ENCODE data around the gene PCBP3.
"Not testable (repeated sequence)": the region's sequence is repeated elsewhere in the genome, so short reads cannot be mapped to it uniquely, and the experiment has no call there.

Gene PCBP3

GRCh38 chr21:45613881-45614280 lies 29.6 kb upstream of the PCBP3 start:
- no peak for DNase-seq

- DNase-seq, result no peak
These were observed 28.3 kb upstream of the PCBP3 start for GRCh38 chr21:45615145-45615711.

GRCh38 chr21:45617021-45617921 lies 26.3 kb upstream of the PCBP3 start:
- DNase-seq, result no peak

GRCh38 chr21:45618287-45618686 lies 25.2 kb upstream of the PCBP3 start:
- DNase-seq, result peak; percentile 21

DNA sequence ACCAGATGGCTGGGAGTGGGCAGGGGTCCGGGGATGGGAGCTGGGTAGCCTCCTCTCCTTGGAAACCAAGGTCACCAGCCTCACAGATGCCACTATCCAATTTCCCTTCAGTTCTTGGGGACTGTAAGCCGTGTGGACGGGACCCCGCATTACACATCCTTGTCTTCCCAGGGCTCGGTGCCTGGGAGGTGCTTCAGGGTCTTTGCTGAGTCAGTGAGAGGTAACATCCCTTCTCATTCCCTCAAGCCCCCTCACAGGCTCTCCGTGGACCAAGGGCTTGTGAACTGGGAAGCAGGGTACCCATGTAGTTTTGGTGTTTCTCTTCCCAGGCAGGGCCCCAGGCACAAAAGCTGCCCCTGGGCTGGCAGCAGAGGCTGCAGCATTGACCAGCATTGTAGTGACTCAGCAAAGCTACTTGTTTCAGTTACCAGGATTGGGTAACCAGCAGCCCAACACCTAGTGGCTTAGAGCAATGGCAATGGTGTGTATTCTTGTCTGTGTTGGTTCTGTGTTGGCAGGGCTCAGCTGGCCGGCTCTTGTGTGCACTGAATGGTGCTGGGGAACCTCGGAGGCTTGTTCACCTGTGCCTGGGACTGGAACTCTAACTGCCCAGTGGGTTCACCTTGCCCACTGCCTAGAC lies 24.6 kb upstream of the PCBP3 start:
- DNase-seq, result peak; percentile 14

DNA sequence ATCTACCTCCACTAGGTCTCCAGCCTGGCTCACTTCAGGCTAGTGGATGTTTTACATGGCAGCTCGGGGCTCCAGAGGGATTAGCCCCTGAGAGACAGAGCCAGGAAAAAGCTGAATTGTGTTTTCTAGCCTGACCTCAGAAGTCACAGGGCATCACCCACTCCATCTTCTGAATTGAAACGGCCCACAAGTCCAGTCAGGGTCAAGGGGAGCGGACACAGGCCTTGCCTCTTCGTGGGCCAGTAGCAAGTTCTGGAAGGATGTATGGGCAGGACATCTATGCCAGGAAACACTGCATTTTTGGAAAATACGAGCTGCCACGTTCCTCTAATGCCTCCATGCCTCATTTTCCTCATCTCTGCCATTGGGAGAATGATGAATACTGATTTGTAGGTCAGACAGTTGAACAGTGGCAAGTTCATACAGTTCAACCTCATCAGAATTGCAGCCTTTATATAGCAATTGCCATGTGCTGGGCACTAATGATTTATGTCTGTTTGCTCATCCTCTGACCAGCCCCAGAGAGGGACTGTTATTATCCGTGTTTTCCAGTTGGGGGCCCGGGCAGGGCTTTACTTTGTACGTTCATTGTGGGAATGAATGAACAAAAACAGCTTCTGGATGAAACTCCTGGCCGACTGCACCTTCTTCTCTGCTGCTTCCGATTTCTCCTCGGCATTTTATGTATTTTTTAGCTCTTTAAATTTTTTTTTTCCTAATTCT lies 23.2 kb upstream of the PCBP3 start:
- DNase-seq, result no peak

GRCh38 chr21:45621435-45622331 lies 21.8 kb upstream of the PCBP3 start:
- not testable (repeated sequence) for DNase-seq

GRCh38 chr21:45622416-45623097 lies 21.0 kb upstream of the PCBP3 start:
- no peak for DNase-seq

DNA sequence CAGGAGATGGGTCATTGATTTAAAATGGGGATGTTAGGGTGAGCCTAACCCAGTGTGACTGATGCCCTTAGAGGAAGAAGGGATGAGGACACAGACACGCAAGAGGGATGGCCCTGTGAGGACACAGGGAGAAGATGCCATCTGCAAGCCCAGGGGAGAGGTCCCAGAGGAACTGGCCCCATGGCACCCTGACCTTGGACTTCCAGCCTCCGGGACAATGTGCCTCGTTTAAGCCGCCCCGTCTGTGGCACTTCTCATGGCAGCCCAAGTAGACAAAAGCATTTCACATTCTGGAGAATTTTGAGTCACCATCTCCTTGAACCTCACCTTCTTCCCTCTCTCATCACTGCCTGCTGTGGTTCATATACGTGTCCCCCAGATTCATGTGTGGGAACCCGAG lies 20.1 kb upstream of the PCBP3 start:
- no peak for DNase-seq

DNA sequence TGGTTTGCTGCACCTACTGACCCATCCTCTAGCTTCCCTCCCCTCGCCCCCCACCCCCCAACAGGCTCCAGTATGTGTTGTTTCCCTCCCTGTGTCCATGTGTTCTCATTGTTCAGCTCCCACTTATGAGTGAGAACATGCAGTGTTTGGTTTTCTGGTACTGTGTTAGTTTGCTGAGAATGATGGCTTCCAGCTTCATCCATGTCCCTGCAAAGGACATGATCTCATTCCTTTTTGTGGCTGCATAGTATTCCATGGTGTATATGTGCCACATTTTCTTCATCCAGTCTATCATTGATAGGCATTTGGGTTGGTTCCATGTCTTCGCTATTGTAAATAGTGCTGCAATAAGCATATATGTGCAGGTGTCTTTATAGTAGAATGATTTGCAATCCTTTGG lies 17.4 kb upstream of the PCBP3 start:
- DNase-seq, result not testable (repeated sequence)

DNA sequence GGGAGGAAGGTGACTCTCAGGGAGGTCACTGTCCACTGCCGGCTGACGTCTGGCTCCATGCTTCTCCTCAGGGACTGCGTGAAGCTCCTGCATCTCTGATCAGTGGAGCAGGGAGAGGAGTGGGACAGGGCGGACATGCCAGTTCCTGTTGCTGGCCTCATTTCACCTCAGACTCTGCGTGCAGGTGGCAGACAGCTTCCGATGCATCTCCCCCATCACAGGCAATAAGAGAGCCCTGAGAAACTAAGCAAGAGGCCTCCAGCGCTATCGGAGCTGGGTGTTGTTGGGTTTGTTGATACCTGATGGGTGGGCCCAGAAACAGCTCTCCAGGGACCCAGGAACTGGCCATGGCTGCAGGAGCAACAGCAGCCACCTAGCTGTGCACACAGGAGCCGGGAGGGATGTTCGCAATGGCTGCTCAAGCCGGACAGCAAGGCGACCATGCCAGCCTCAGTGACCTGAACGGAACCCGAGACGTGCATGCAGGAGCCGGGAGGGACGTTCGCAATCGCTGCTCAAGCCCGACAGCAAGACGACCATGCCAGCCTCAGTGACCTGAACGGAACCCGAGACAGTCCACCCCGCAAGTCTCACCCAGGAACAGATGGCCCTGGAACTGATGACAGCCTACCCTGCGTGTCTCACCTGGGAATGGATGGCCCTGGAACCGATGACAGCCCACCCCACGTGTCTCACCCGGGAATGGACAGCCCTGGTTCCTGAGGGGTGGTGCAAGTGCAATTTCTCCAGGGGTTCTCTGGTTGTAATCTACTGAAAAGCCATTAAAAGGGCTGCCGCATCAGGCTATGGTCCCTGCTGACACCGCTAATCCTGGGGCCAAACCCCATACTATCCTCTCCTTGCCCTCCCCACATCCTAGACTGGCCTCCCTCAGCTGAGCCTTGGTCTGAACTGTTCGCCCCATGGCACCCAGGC lies 14.2 kb upstream of the PCBP3 start:
- no peak for DNase-seq

DNA sequence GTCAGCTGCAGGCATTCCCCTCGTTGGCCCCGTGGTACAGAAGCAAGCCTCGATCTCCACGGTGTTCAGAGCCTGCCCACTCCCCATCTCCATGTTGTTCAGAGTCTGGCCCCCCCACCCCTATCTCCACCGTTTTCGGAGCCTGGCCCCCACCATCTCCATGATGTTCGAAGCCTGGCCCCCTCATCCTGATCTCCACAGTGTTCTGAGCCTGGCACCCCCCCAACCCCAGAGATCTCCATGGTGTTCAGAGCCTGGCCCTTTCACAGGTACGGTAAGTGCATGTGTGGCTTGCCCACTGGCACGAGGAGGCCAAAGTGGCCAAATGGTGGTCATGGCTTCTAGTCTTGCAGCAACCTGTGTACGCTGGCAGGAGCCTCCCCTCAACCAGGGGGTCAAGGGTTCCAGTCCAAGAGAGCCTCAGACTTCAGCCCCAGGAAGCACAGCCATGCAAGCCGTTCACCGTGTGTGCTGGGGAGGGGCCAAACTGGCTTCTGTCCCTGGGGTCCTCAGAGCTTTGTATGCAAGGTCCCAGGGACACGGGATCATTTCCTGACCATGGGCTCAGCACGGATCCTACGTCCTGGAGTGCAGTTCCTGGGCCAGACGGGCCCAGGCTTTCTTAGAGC lies 13.3 kb upstream of the PCBP3 start:
- no peak for DNase-seq

- DNase-seq, result no peak
These were observed 12.6 kb upstream of the PCBP3 start for GRCh38 chr21:45630876-45631275.

DNA sequence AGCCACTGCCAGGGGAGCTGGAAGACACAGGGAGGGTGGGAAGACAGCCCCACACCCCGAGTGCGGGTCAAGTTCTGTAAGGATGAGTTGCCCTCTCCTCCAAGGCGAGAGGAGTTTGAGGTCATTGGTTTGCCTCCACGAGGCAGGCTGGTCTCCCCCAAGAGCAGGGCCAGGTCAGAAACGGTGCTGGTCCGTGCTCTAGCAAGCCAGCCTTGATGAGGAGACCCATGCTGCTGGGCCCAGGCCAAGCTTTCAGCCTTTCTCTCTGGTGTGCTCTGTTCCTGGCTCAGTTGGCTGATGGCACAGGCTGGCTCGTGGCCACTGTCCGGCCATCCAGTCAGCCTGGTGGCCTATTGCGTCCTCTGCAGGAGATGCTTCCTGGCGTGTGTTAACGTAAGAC lies 12.0 kb upstream of the PCBP3 start:
- DNase-seq, result no peak

GRCh38 chr21:45632160-45632559 lies 11.4 kb upstream of the PCBP3 start:
- no peak for DNase-seq

DNA sequence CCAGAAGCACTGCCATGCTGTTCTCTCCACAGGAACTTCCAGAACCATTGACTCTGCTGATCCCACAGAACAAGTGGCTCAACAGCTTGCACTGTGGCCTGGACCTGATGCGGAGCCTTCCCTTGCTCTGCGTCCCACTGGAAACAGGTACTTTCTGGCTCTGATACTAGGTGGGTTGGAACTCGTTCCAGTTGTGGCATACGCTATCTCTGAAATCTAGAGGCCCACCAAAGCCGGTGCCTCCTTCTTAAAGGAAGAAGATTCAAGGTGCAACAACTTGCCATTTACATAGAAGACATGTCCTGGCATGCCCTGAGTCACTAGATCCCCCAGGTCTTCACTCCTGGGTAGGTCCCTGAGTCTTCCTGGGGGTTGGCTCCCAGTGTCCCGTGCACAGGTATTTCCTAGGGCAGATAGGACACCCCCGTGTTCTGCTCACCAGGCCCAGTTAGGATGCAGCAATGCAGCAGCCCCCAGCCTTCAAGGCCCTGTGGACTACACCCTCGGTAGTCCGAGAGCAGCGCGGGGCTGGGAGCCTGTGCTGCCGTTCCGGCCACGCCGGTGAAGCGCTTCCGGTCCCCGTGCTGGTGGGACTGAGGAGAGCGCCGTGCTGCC lies 10.8 kb upstream of the PCBP3 start:
- DNase-seq, result no peak

- no peak for DNase-seq
These were observed 8.9 kb upstream of the PCBP3 start for GRCh38 chr21:45634511-45635183.

- no peak for DNase-seq
These were observed 8.0 kb upstream of the PCBP3 start for GRCh38 chr21:45635271-45636151.
